OCI-LY7 (cell line): ENCODE measurements around the gene DGKG. TPM values are rescaled to one million over a fixed set of nuclear protein-coding genes. Genes with fewer than 3 reads are reported as not detected.

Experiments
- BruUV-seq: library from RNA; stranded (reverse); fragments of 400-500 nt; replicated peaks from 2 replicates; lab custom pipeline; 2021; lab: Mats Ljungman, UMichigan
- CTCF ChIA-PET: fragments of 300-600 bp; sonication (Branson Sonifier 250); formaldehyde crosslinking; loops from one replicate; lab custom pipeline; 2022; ENCODE audit warnings: antibody characterized with exemption; ENCODE audit not compliant: unreplicated experiment; lab: Charles Lee
- POLR2A ChIA-PET: fragments of 300-600 bp; sonication (Branson Sonifier 250); formaldehyde crosslinking; loops from one replicate; lab custom pipeline; 2022; ENCODE audit warnings: antibody characterized with exemption; lab: Charles Lee
- DNase-seq: peaks from one replicate; pipeline ENCODE4 v3.0.0-alpha.2; 2015; ENCODE audit warnings: low spot score
- H2AFZ ChIP-seq: fragments of 200-600 bp; sonication (generic), shearing (Covaris generic); 2 replicates; pipeline ENCODE4 v1.6.1; 2014; ENCODE audit warnings: mild to moderate bottlenecking, antibody characterized with exemption, low read length, moderate library complexity
- H3K27ac ChIP-seq: fragments of 200-600 bp; sonication (generic); 2 replicates; pipeline ENCODE4 v1.5.1; 2014; ENCODE audit warnings: mixed run types, low read depth, mild to moderate bottlenecking, moderate library complexity, low read length, inconsistent platforms; ENCODE audit not compliant: poor library complexity, severe bottlenecking
- H3K36me3 ChIP-seq: fragments of 200-600 bp; sonication (generic); 2 replicates; pipeline ENCODE4 v1.6.1; 2014; ENCODE audit warnings: mild to moderate bottlenecking, antibody characterized with exemption, low read length, moderate library complexity, mixed read lengths; ENCODE audit not compliant: insufficient read depth
- H3K4me1 ChIP-seq: fragments of 200-600 bp; sonication (generic); 2 replicates; pipeline ENCODE4 v1.5.1; 2014; ENCODE audit warnings: mild to moderate bottlenecking, low read length; ENCODE audit not compliant: insufficient read depth, poor library complexity, severe bottlenecking
- H3K4me2 ChIP-seq: fragments of 200-600 bp; sonication (generic); 2 replicates; pipeline ENCODE4 v1.6.1; 2014; ENCODE audit warnings: mild to moderate bottlenecking, low read length
- H3K4me3 ChIP-seq: fragments of 200-600 bp; sonication (generic); 2 replicates; pipeline ENCODE4 v1.5.1; 2014; ENCODE audit warnings: mild to moderate bottlenecking, low read depth, low read length; ENCODE audit not compliant: poor library complexity, severe bottlenecking
- H3K79me2 ChIP-seq: fragments of 200-600 bp; sonication (generic); 2 replicates; pipeline ENCODE4 v1.6.1; 2016; ENCODE audit warnings: low read depth, mild to moderate bottlenecking, low read length, moderate library complexity, mixed read lengths; ENCODE audit not compliant: insufficient read depth
- H3K9me2 ChIP-seq: fragments of 200-600 bp; sonication (generic); 2 replicates; pipeline ENCODE4 v1.6.1; 2016; ENCODE audit warnings: mild to moderate bottlenecking, low read length, mixed read lengths; ENCODE audit not compliant: insufficient read depth
- H3K9me3 ChIP-seq: fragments of 200-600 bp; sonication (generic); 2 replicates; pipeline ENCODE4 v1.6.1; 2014; ENCODE audit warnings: mild to moderate bottlenecking, mixed run types, low read length, mixed read lengths
- H4K20me1 ChIP-seq: fragments of 200-600 bp; sonication (generic); 2 replicates; pipeline ENCODE4 v1.6.1; 2014; ENCODE audit warnings: mild to moderate bottlenecking, antibody characterized with exemption, low read length, moderate library complexity, mixed read lengths; ENCODE audit not compliant: insufficient read depth
- CTCF ChIP-seq: fragments of 200-600 bp; sonication (generic); conservative IDR thresholded peaks from 2 replicates; pipeline ENCODE4 v1.5.1; 2014; ENCODE audit warnings: mild to moderate bottlenecking, antibody characterized with exemption, low read length, moderate library complexity, mixed read lengths
- EZH2phosphoT487 ChIP-seq: fragments of 200-600 bp; sonication (generic); IDR thresholded peaks from 2 replicates; pipeline ENCODE4 v1.6.1; 2018; ENCODE audit warnings: low read depth, borderline replicate concordance, mild to moderate bottlenecking, mixed run types, antibody characterized with exemption, low read length, moderate library complexity, mixed read lengths
- intact Hi-C: fragments of 100-400 bp; cut with micrococcal nuclease; formaldehyde crosslinking; loops from one replicate; pipeline ENCODE4 v1.10.0; 2022; ENCODE audit not compliant: unreplicated experiment
- total RNA-seq, 2 experiments: library from RNA; depleted of rRNA in 1 of 2; stranded (reverse); fragments of >200 nt in 1 of 2; shearing (Covaris generic) in 1 of 2; gene quantifications; 2 replicates each; pipeline ENCODE4 v1.2.3, GENCODE V29; 2014 to 2022

The DGKG gene
- total RNA-seq, 2 experiments from 2014 or later, result 0.06 TPM; not detected in 1

GRCh38 chr3:186247821-186248814 lies 113.9 kb downstream of the DGKG start:
- no peaks in the 10 kb centered on the region for H3K9me2 ChIP-seq
- ChIA-PET POLR2A (interaction anchor here (0.6 kb wide), 1 partner anchor 161 kb away, joined by 3 read pairs; no protein-coding TSS in a partner anchor), CTCF (no interaction called here)
- H3K79me2 ChIP-seq, result no peaks in the 10 kb centered on the region
- no peak overlapping the region for H3K27ac ChIP-seq
- no peaks in the 10 kb centered on the region for H3K9me3 ChIP-seq
- H3K4me2 ChIP-seq, result no peak overlapping the region
- TF ChIP-seq CTCF (no peak), EZH2phosphoT487 (no peak)
- peaks cover 4% of the 10 kb centered on the region for H3K4me1 ChIP-seq
- no TSS peak for BruUV-seq
- H2AFZ ChIP-seq, result no peak overlapping the region
- H3K4me3 ChIP-seq, result no peak overlapping the region
- intact Hi-C loops, result no loop called here
- H3K36me3 ChIP-seq, result no peaks in the 10 kb centered on the region
- H4K20me1 ChIP-seq, result no peaks in the 10 kb centered on the region
- DNase-seq, result no peak

GRCh38 chr3:186246941-186247340 lies 115.1 kb downstream of the DGKG start:
- Histone ChIP-seq H3K4me3 (no peak overlapping the region), H4K20me1 (no peaks in the 10 kb centered on the region), H3K4me1 (no peaks in the 10 kb centered on the region), H3K9me2 (no peaks in the 10 kb centered on the region), H3K36me3 (no peaks in the 10 kb centered on the region), H3K4me2 (no peak overlapping the region), H3K79me2 (no peaks in the 10 kb centered on the region), H2AFZ (no peak overlapping the region), H3K27ac (no peak overlapping the region), H3K9me3 (no peaks in the 10 kb centered on the region)
- intact Hi-C loops, result no loop called here
- no peak for TF ChIP-seq CTCF
- TF ChIP-seq EZH2phosphoT487, result no peak
- DNase-seq, result no peak
- CTCF ChIA-PET, result no interaction called here
- POLR2A ChIA-PET, result interaction anchor here (0.6 kb wide), 1 partner anchor 160 kb away, joined by 3 read pairs; no protein-coding TSS in a partner anchor
- BruUV-seq, result no TSS peak
